A549 (cell line): ENCODE results near the gene ARHGAP26. TPM values are rescaled to one million over a fixed set of nuclear protein-coding genes. Genes with fewer than 3 reads are reported as not detected.

ENCODE experiments used
- ATAC-seq, 2 experiments: fragments of 200-7000 bp in 1 of 2; fragments of >200 bp in 1 of 2; cut with Nextera tagmentation in 1 of 2; cut with Tn5 transposase in 1 of 2; 3 replicates each; pipeline versions ENCODE4 v1.8.0 to v1.9.1; 2018 to 2020; ENCODE audit warnings: mild to moderate bottlenecking in 1 of 2, moderate library complexity in 1 of 2
- CTCF ChIA-PET: fragments of 300-600 bp; sonication (Branson Sonifier 250); formaldehyde crosslinking; extraction: SDS; loops from one replicate; lab custom pipeline; 2021; ENCODE audit warnings: antibody characterized with exemption, inconsistent platforms; lab: Yijun Ruan, JAX
- POLR2A ChIA-PET: fragments of 350-600 bp; formaldehyde crosslinking; extraction: SDS; loops from one replicate; lab custom pipeline; 2021; ENCODE audit warnings: antibody characterized with exemption, inconsistent platforms; lab: Yijun Ruan, JAX
- DNase-seq, 2 experiments: peaks; one replicate each; pipeline versions ENCODE4 v3.0.0 to v3.0.0-alpha.2; 2011 to 2016; ENCODE audit warnings: low read depth in 1 of 2, low spot score in 1 of 2
- FAIRE-seq: peaks from 2 replicates; lab custom pipeline; 2011; peaks lifted over from hg19 to GRCh38; lab: Jason Lieb, UNC
- H3K27ac ChIP-seq, 2 experiments: fragments of >200 bp; sonication (Bioruptor Twin); formaldehyde crosslinking; 3 replicates each; pipeline ENCODE4 v1.5.1; 2016 to 2017
- H3K4me1 ChIP-seq: fragments of >200 bp; sonication (Bioruptor Twin); formaldehyde crosslinking; 3 replicates; pipeline ENCODE4 v1.6.1; 2016
- H3K4me2 ChIP-seq: fragments of >200 bp; sonication (Bioruptor Twin); formaldehyde crosslinking; 3 replicates; pipeline ENCODE4 v1.6.1; 2016
- H3K4me3 ChIP-seq: fragments of >200 bp; sonication (Bioruptor Twin); formaldehyde crosslinking; 3 replicates; pipeline ENCODE4 v1.5.1; 2016
- H3K9me3 ChIP-seq: fragments of >200 bp; sonication (Bioruptor Twin); formaldehyde crosslinking; 3 replicates; pipeline ENCODE4 v1.6.1; 2016
- BCL3 ChIP-seq: fragments of >200 bp; sonication (Bioruptor Twin); formaldehyde crosslinking; IDR thresholded peaks from 3 replicates; pipeline ENCODE4 v1.6.1; 2016
- BHLHE40 ChIP-seq: IDR thresholded peaks from 2 replicates; pipeline ENCODE4 v1.6.1; 2012; ENCODE audit warnings: low read depth, low read length, inconsistent platforms
- CHD2 ChIP-seq: fragments of 150-350 bp; IDR thresholded peaks from 2 replicates; pipeline ENCODE4 v1.6.1; 2014; ENCODE audit warnings: low read length; ENCODE audit not compliant: partially characterized antibody
- CTCF ChIP-seq: fragments of >200 bp; sonication (Bioruptor Twin); formaldehyde crosslinking; IDR thresholded peaks from 3 replicates; pipeline ENCODE4 v1.5.1; 2016
- E2F6 ChIP-seq: IDR thresholded peaks from 2 replicates; pipeline ENCODE4 v1.6.1; 2012; ENCODE audit warnings: low read depth, borderline replicate concordance
- ELK1 ChIP-seq: fragments of 150-350 bp; IDR thresholded peaks from 2 replicates; pipeline ENCODE4 v1.6.1; 2014; ENCODE audit warnings: low read depth, mild to moderate bottlenecking, low read length
- HDAC2 ChIP-seq: fragments of 200-600 bp; sonication (generic); IDR thresholded peaks from 2 replicates; pipeline ENCODE4 v1.6.1; 2016
- HMGXB4 ChIP-seq: fragments of 250-450 bp; sonication (Bioruptor Pico); IDR thresholded peaks from 2 replicates; pipeline ENCODE4 v1.5.0; 2021; ENCODE audit warnings: mild to moderate bottlenecking, moderate library complexity, borderline replicate concordance
- HOXB5 ChIP-seq: fragments of 250-450 bp; sonication (Bioruptor Pico); IDR thresholded peaks from 2 replicates; pipeline ENCODE4 v1.5.0; 2020; ENCODE audit warnings: mild to moderate bottlenecking, moderate library complexity
- JUN ChIP-seq, 2 experiments: fragments of >200 bp; sonication (Bioruptor Twin); formaldehyde crosslinking; IDR thresholded peaks; 2 replicates in 1 of 2; 3 replicates in 1 of 2; pipeline ENCODE4 v1.6.1; 2016 to 2017
- JUNB ChIP-seq: fragments of >200 bp; sonication (Bioruptor Twin); formaldehyde crosslinking; IDR thresholded peaks from 2 replicates; pipeline ENCODE4 v1.6.1; 2016
- KDM1A ChIP-seq: fragments of 200-600 bp; sonication (generic); IDR thresholded peaks from 2 replicates; pipeline ENCODE4 v1.6.1; 2016; ENCODE audit warnings: low read depth, mild to moderate bottlenecking
- MAFK ChIP-seq: fragments of 450-650 bp; IDR thresholded peaks from 2 replicates; pipeline ENCODE4 v1.6.1; 2014; ENCODE audit not compliant: partially characterized antibody
- MAX ChIP-seq: IDR thresholded peaks from 2 replicates; pipeline ENCODE4 v1.6.1; 2012
- NFE2L2 ChIP-seq: fragments of 150-350 bp; conservative IDR thresholded peaks from 2 replicates; pipeline ENCODE4 v1.6.1; 2014; ENCODE audit warnings: low read length
- RAD21 ChIP-seq, 2 experiments: fragments of >200 bp in 1 of 2; sonication (Bioruptor Twin) in 1 of 2; formaldehyde crosslinking in 1 of 2; IDR thresholded peaks in 1 of 2; conservative IDR thresholded peaks in 1 of 2; 2 replicates in 1 of 2; 3 replicates in 1 of 2; pipeline ENCODE4 v1.6.1; 2012 to 2018; ENCODE audit warnings: inconsistent platforms in 1 of 2
- SREBF2 ChIP-seq: fragments of 450-650 bp; IDR thresholded peaks from 2 replicates; pipeline ENCODE4 v1.6.1; 2014; ENCODE audit warnings: mild to moderate bottlenecking, moderate library complexity
- ZC3H11A ChIP-seq: fragments of 450-650 bp; IDR thresholded peaks from 2 replicates; pipeline ENCODE4 v1.6.1; 2014; ENCODE audit warnings: antibody characterized with exemption, mild to moderate bottlenecking
- WGBS: methylation state at CpG from one replicate; pipeline ENCODE4 v1.1.6; 2017; ENCODE audit errors: missing lambda C conversion rate; 5-methylcytosine and 5-hydroxymethylcytosine counted together
- polyA plus RNA-seq, 4 experiments: library from polyadenylated mRNA; depleted of rRNA in 3 of 4; stranded (reverse); fragments of >200 nt; fragmentation: RNase III in 1 of 4; extraction: RNeasy Plus Mini Kit Qiagen cat#74134 plus additional on column Dnase treatment in 1 of 4; gene quantifications; 2 replicates in 3 of 4; 3 replicates in 1 of 4; pipeline ENCODE4 v1.2.3, GENCODE V29; 2011 to 2017

Gene ARHGAP26
- polyA plus RNA-seq, 2 of the 4 experiments (the other 2 are of a cell fraction) = 6.6 to 19.1 TPM

GRCh38 chr5:142881784-142882126 is 111.6 kb downstream of the ARHGAP26 start:
- no peak for ATAC-seq
- POLR2A ChIA-PET = no interaction called here

GRCh38 chr5:142883025-142883424 is 112.8 kb downstream of the ARHGAP26 start:
- Histone ChIP-seq H3K4me1 (peaks cover 22% of the 10 kb centered on the region; the same call in 2 of the 3 replicates), H3K27ac (no peak overlapping the region), H3K4me3 (no peak overlapping the region), H3K9me3 (no peaks in the 10 kb centered on the region), H3K4me2 (no peak overlapping the region)
- ATAC-seq (no peak), DNase-seq (no peak), FAIRE-seq (no peak)
- WGBS = 64% methylated on average over 2 of the region's 2 CpGs
- POLR2A ChIA-PET = interaction anchor here (0.6 kb wide), 1 partner anchor 1277 kb away, joined by 3 read pairs; no protein-coding TSS in a partner anchor
- no peak for TF ChIP-seq BCL3
- no peak for TF ChIP-seq SREBF2
- no peak for TF ChIP-seq CHD2
- TF ChIP-seq NFE2L2 = no peak
- CTCF ChIA-PET = interaction anchor here (0.5 to 27.5 kb wide), 8 partner anchors 7 to 846 kb away, joined by 3 to 1307 read pairs (median 94); partner anchors contain the start of gene ARHGAP26

More at GRCh38 chr5:142881784-142882126, 111.6 kb downstream of the ARHGAP26 start:
- CTCF ChIA-PET = interaction anchor here (1.2 to 27.5 kb wide), 15 partner anchors 9 to 847 kb away, joined by 3 to 1307 read pairs (median 12); partner anchors contain the start of gene ARHGAP26
- FAIRE-seq = no peak
- H3K4me2 ChIP-seq = no peak overlapping the region
- DNase-seq = no peak
- peaks cover 26% of the 10 kb centered on the region; the same call in 2 of the 3 replicates for H3K4me1 ChIP-seq
- H3K9me3 ChIP-seq = no peaks in the 10 kb centered on the region
- H3K4me3 ChIP-seq = no peak overlapping the region
- no peak for TF ChIP-seq CTCF
- TF ChIP-seq E2F6 = no peak
- no peak for TF ChIP-seq HOXB5 (CRISPR knock-in tag)
- no peak for TF ChIP-seq HDAC2
- no peak for TF ChIP-seq JUN (IDR thresholded peaks at IDR 0.05)
- TF ChIP-seq ELK1 = no peak
- no peak for TF ChIP-seq JUNB
- TF ChIP-seq BHLHE40 = no peak
- no peak for TF ChIP-seq HMGXB4
- TF ChIP-seq KDM1A = no peak
- TF ChIP-seq MAX = no peak
- no peak overlapping the region for H3K27ac ChIP-seq
- 86% methylated on average over 3 of the region's 3 CpGs for WGBS

GRCh38 chr5:142883438-142883837 is 113.3 kb downstream of the ARHGAP26 start:
- no peak for FAIRE-seq
- TF ChIP-seq RAD21 (conservative IDR thresholded peaks at IDR 0.05 in 1 of 2, IDR thresholded peaks at IDR 0.05 in 1 of 2) = no peak
- TF ChIP-seq ZC3H11A = no peak
- no peak for TF ChIP-seq MAFK
- DNase-seq = no peak
- no peak overlapping the region for H3K4me2 ChIP-seq
- no peak overlapping the region for H3K27ac ChIP-seq
- no peak overlapping the region for H3K4me3 ChIP-seq
- ChIA-PET POLR2A (interaction anchor here (0.6 kb wide), 1 partner anchor 1277 kb away, joined by 3 read pairs; no protein-coding TSS in a partner anchor), CTCF (interaction anchor here (0.6 to 27.5 kb wide), 7 partner anchors 7 to 228 kb away, joined by 3 to 1307 read pairs (median 133); partner anchors contain the start of gene ARHGAP26)
- ATAC-seq = no peak
- H3K4me1 ChIP-seq = peaks cover 21% of the 10 kb centered on the region; the same call in 2 of the 3 replicates
- WGBS = 88% methylated on average over 4 of the region's 4 CpGs
- H3K9me3 ChIP-seq = no peaks in the 10 kb centered on the region
